A549 (cell line): ENCODE results near the gene JADE3. TPM values are rescaled to one million over a fixed set of nuclear protein-coding genes. Genes with fewer than 3 reads are reported as not detected.

Experiments used
- ATAC-seq, 2 experiments: fragments of 200-7000 bp in 1 of 2; fragments of >200 bp in 1 of 2; cut with Nextera tagmentation in 1 of 2; cut with Tn5 transposase in 1 of 2; 3 replicates each; pipeline versions ENCODE4 v1.8.0 to v1.9.1; 2018 to 2020; ENCODE audit warnings: mild to moderate bottlenecking in 1 of 2, moderate library complexity in 1 of 2
- CTCF ChIA-PET: fragments of 300-600 bp; sonication (Branson Sonifier 250); formaldehyde crosslinking; extraction: SDS; loops from one replicate; lab custom pipeline; 2021; ENCODE audit warnings: antibody characterized with exemption, inconsistent platforms; lab: Yijun Ruan, JAX
- POLR2A ChIA-PET: fragments of 350-600 bp; formaldehyde crosslinking; extraction: SDS; loops from one replicate; lab custom pipeline; 2021; ENCODE audit warnings: antibody characterized with exemption, inconsistent platforms; lab: Yijun Ruan, JAX
- DNase-seq, 2 experiments: peaks; one replicate each; pipeline versions ENCODE4 v3.0.0 to v3.0.0-alpha.2; 2011 to 2016; ENCODE audit warnings: low read depth in 1 of 2, low spot score in 1 of 2
- FAIRE-seq: peaks from 2 replicates; lab custom pipeline; 2011; peaks lifted over from hg19 to GRCh38; lab: Jason Lieb, UNC
- H3K27ac ChIP-seq, 2 experiments: fragments of >200 bp; sonication (Bioruptor Twin); formaldehyde crosslinking; 3 replicates each; pipeline ENCODE4 v1.5.1; 2016 to 2017
- H3K4me1 ChIP-seq: fragments of >200 bp; sonication (Bioruptor Twin); formaldehyde crosslinking; 3 replicates; pipeline ENCODE4 v1.6.1; 2016
- H3K4me2 ChIP-seq: fragments of >200 bp; sonication (Bioruptor Twin); formaldehyde crosslinking; 3 replicates; pipeline ENCODE4 v1.6.1; 2016
- H3K4me3 ChIP-seq: fragments of >200 bp; sonication (Bioruptor Twin); formaldehyde crosslinking; 3 replicates; pipeline ENCODE4 v1.5.1; 2016
- H3K9me3 ChIP-seq: fragments of >200 bp; sonication (Bioruptor Twin); formaldehyde crosslinking; 3 replicates; pipeline ENCODE4 v1.6.1; 2016
- ATOH8 ChIP-seq: fragments of 250-450 bp; sonication (Bioruptor Pico); IDR thresholded peaks from 2 replicates; pipeline ENCODE4 v1.5.0; 2020; ENCODE audit warnings: low read depth, mild to moderate bottlenecking, moderate library complexity
- BHLHE40 ChIP-seq: IDR thresholded peaks from 2 replicates; pipeline ENCODE4 v1.6.1; 2012; ENCODE audit warnings: low read depth, low read length, inconsistent platforms
- CBX2 ChIP-seq: fragments of 200-600 bp; sonication (generic); IDR thresholded peaks from 2 replicates; pipeline ENCODE4 v1.6.1; 2016; ENCODE audit warnings: low read depth, mild to moderate bottlenecking, borderline replicate concordance
- CBX8 ChIP-seq: fragments of 200-600 bp; sonication (generic); IDR thresholded peaks from 2 replicates; pipeline ENCODE4 v1.6.1; 2016
- CHD2 ChIP-seq: fragments of 150-350 bp; IDR thresholded peaks from 2 replicates; pipeline ENCODE4 v1.6.1; 2014; ENCODE audit warnings: low read length; ENCODE audit not compliant: partially characterized antibody
- EHF ChIP-seq: fragments of 250-450 bp; sonication (Bioruptor Pico); IDR thresholded peaks from 2 replicates; pipeline ENCODE4 v1.5.0; 2020; ENCODE audit warnings: mild to moderate bottlenecking
- FOSL2 ChIP-seq, 2 experiments: fragments of 450-650 bp in 1 of 2; fragments of >200 bp in 1 of 2; sonication (Bioruptor Twin) in 1 of 2; formaldehyde crosslinking; IDR thresholded peaks; 2 replicates each; pipeline versions ENCODE4 v1.5.0 to v1.6.1; 2016 to 2020; ENCODE audit warnings: mild to moderate bottlenecking in 1 of 2, moderate library complexity in 1 of 2
- HES2 ChIP-seq: fragments of >200 bp; sonication (Bioruptor Twin); formaldehyde crosslinking; IDR thresholded peaks from 2 replicates; pipeline ENCODE4 v1.6.1; 2016
- HMGXB4 ChIP-seq: fragments of 250-450 bp; sonication (Bioruptor Pico); IDR thresholded peaks from 2 replicates; pipeline ENCODE4 v1.5.0; 2021; ENCODE audit warnings: mild to moderate bottlenecking, moderate library complexity, borderline replicate concordance
- JUNB ChIP-seq: fragments of >200 bp; sonication (Bioruptor Twin); formaldehyde crosslinking; IDR thresholded peaks from 2 replicates; pipeline ENCODE4 v1.6.1; 2016
- MAZ ChIP-seq: fragments of 150-350 bp; IDR thresholded peaks from 2 replicates; pipeline ENCODE4 v1.6.1; 2014; ENCODE audit warnings: antibody characterized with exemption, low read depth, low read length, borderline replicate concordance
- NR3C1 ChIP-seq: fragments of >200 bp; sonication (Bioruptor Twin); formaldehyde crosslinking; IDR thresholded peaks from 3 replicates; pipeline ENCODE4 v1.6.1; 2017
- RFX5 ChIP-seq: fragments of 450-650 bp; IDR thresholded peaks from 2 replicates; pipeline ENCODE4 v1.7.1; 2014; ENCODE audit warnings: antibody characterized with exemption, mild to moderate bottlenecking, moderate library complexity
- USF2 ChIP-seq: fragments of 450-650 bp; IDR thresholded peaks from 2 replicates; pipeline ENCODE4 v1.6.1; 2014; ENCODE audit warnings: antibody characterized with exemption
- ZNF302 ChIP-seq: fragments of 250-450 bp; sonication (Bioruptor Pico); IDR thresholded peaks from 2 replicates; pipeline ENCODE4 v1.9.0; 2021; ENCODE audit warnings: inconsistent platforms, mild to moderate bottlenecking, moderate library complexity
- WGBS: methylation state at CpG from one replicate; pipeline ENCODE4 v1.1.6; 2017; ENCODE audit errors: missing lambda C conversion rate; 5-methylcytosine and 5-hydroxymethylcytosine counted together
- polyA plus RNA-seq, 4 experiments: library from polyadenylated mRNA; depleted of rRNA in 3 of 4; stranded (reverse); fragments of >200 nt; fragmentation: RNase III in 1 of 4; extraction: RNeasy Plus Mini Kit Qiagen cat#74134 plus additional on column Dnase treatment in 1 of 4; gene quantifications; 2 replicates in 3 of 4; 3 replicates in 1 of 4; pipeline ENCODE4 v1.2.3, GENCODE V29; 2011 to 2017
- TF ChIP-seq, protein P1 (sequence below): fragments of >200 bp; sonication (Bioruptor Twin); formaldehyde crosslinking; IDR thresholded peaks from 3 replicates; pipeline ENCODE4 v1.5.1; 2016

The JADE3 gene
- polyA plus RNA-seq, 2 of the 4 experiments (the other 2 are of a cell fraction), result 10.6 to 19.8 TPM

- no peak for TF ChIP-seq HES2
- no peak for TF ChIP-seq EHF (CRISPR knock-in tag)
- TF ChIP-seq ATOH8, result no peak
- no peak for TF ChIP-seq MAZ
Measured at GRCh38 chrX:46959985-46960700, 47.9 kb downstream of the JADE3 start (continued).

- POLR2A ChIA-PET, result no interaction called here
Measured at GRCh38 chrX:46961097-46961496, 48.9 kb downstream of the JADE3 start.

More at GRCh38 chrX:46961097-46961496, 48.9 kb downstream of the JADE3 start:
- H3K4me3 ChIP-seq, result no peak overlapping the region
- no peak for TF ChIP-seq CBX8
- TF ChIP-seq CHD2, result no peak
- TF ChIP-seq RFX5, result no peak
- no peak for TF ChIP-seq BHLHE40
- no peak for TF ChIP-seq NR3C1
- no peak for TF ChIP-seq HMGXB4 (CRISPR knock-in tag)
- TF ChIP-seq FOSL2 (IDR thresholded peaks at IDR 0.05), result no peak
- TF ChIP-seq FOSL2 (CRISPR knock-in tag; IDR thresholded peaks at IDR 0.05), result no peak
- TF ChIP-seq, protein P1, sequence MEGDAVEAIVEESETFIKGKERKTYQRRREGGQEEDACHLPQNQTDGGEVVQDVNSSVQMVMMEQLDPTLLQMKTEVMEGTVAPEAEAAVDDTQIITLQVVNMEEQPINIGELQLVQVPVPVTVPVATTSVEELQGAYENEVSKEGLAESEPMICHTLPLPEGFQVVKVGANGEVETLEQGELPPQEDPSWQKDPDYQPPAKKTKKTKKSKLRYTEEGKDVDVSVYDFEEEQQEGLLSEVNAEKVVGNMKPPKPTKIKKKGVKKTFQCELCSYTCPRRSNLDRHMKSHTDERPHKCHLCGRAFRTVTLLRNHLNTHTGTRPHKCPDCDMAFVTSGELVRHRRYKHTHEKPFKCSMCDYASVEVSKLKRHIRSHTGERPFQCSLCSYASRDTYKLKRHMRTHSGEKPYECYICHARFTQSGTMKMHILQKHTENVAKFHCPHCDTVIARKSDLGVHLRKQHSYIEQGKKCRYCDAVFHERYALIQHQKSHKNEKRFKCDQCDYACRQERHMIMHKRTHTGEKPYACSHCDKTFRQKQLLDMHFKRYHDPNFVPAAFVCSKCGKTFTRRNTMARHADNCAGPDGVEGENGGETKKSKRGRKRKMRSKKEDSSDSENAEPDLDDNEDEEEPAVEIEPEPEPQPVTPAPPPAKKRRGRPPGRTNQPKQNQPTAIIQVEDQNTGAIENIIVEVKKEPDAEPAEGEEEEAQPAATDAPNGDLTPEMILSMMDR, result no peak
- TF ChIP-seq CBX2, result no peak
- no peak for TF ChIP-seq ZNF302 (CRISPR knock-in tag)
- TF ChIP-seq JUNB, result no peak
- TF ChIP-seq USF2, result no peak
- peaks cover 21% of the 10 kb centered on the region; the same call in 2 of the 3 replicates for H3K4me1 ChIP-seq
- H3K27ac ChIP-seq, result no peak overlapping the region
- WGBS, result 87% methylated on average over 3 of the region's 3 CpGs
- H3K4me2 ChIP-seq, result no peak overlapping the region
- FAIRE-seq (no peak), DNase-seq (no peak), ATAC-seq (no peak)
- CTCF ChIA-PET, result interaction anchor here (1.0 kb wide), 1 partner anchor 48 kb away, joined by 3 read pairs; no protein-coding TSS in a partner anchor
- no peaks in the 10 kb centered on the region for H3K9me3 ChIP-seq
